A204.1 (cell line): ENCODE data around the gene SARDH.

Experiments
- FAIRE-seq: peaks from 2 replicates; lab custom pipeline; 2012; peaks lifted over from hg19 to GRCh38; lab: Jason Lieb, UNC

Gene SARDH

GRCh38 chr9:133733421-133733795, 4.7 kb downstream of the SARDH start:
- FAIRE-seq = no peak

- no peak for FAIRE-seq
These were observed 5.3 kb downstream of the SARDH start for GRCh38 chr9:133732639-133733408.

GRCh38 chr9:133731876-133732638, 6.1 kb downstream of the SARDH start:
- no peak for FAIRE-seq

GRCh38 chr9:133730994-133731715, 7.0 kb downstream of the SARDH start:
- no peak for FAIRE-seq

GRCh38 chr9:133729617-133730281, 8.4 kb downstream of the SARDH start:
- FAIRE-seq = no peak

GRCh38 chr9:133728856-133729616, 9.1 kb downstream of the SARDH start:
- FAIRE-seq = no peak

GRCh38 chr9:133727876-133728441, 10.2 kb downstream of the SARDH start:
- no peak for FAIRE-seq

- FAIRE-seq = no peak
These were observed 10.8 kb downstream of the SARDH start for GRCh38 chr9:133727277-133727875.

GRCh38 chr9:133726401-133727276, 11.5 kb downstream of the SARDH start:
- FAIRE-seq = no peak

GRCh38 chr9:133725886-133726285, 12.3 kb downstream of the SARDH start:
- FAIRE-seq = no peak

GRCh38 chr9:133718563-133719315, 19.4 kb downstream of the SARDH start:
- FAIRE-seq = no peak

- FAIRE-seq = no peak
These were observed 20.8 kb downstream of the SARDH start for GRCh38 chr9:133717113-133718031.

- FAIRE-seq = no peak
These were observed 21.5 kb downstream of the SARDH start for GRCh38 chr9:133716564-133717112.

GRCh38 chr9:133715866-133716563, 22.1 kb downstream of the SARDH start:
- FAIRE-seq = no peak

- FAIRE-seq = no peak
These were observed 22.8 kb downstream of the SARDH start for GRCh38 chr9:133715295-133715865.

GRCh38 chr9:133714606-133715294, 23.4 kb downstream of the SARDH start:
- no peak for FAIRE-seq
